HK-2 (cell line): ENCODE data around the gene PAQR4.

Experiments
- DNase-seq: peaks from one replicate; pipeline ENCODE4 v3.0.0-alpha.2; 2018; ENCODE audit not compliant: unreplicated experiment

The PAQR4 gene

GRCh38 chr16:3004781-3005284 lies 35.7 kb downstream of the PAQR4 start:
- DNase-seq, result peak; percentile 48

- DNase-seq, result no peak
Measured at GRCh38 chr16:3007059-3007956, 38.2 kb downstream of the PAQR4 start.

GRCh38 chr16:3007957-3008689 lies 39.0 kb downstream of the PAQR4 start:
- DNase-seq, result no peak

GRCh38 chr16:3008690-3009037 lies 39.5 kb downstream of the PAQR4 start:
- DNase-seq, result no peak

GRCh38 chr16:3009568-3010390 lies 40.6 kb downstream of the PAQR4 start:
- no peak for DNase-seq

- no peak for DNase-seq
Measured at GRCh38 chr16:3010510-3010909, 41.4 kb downstream of the PAQR4 start.

- no peak for DNase-seq
Measured at GRCh38 chr16:3012246-3012645, 43.1 kb downstream of the PAQR4 start.

GRCh38 chr16:3012828-3013420 lies 43.8 kb downstream of the PAQR4 start, which contains the start of gene CLDN9:
Gene CLDN9 (plus strand): TSS chr16:3012923. CDS start chr16:3013363, 440 bp downstream.
- DNase-seq, result no peak

GRCh38 chr16:3013491-3013951 lies 44.4 kb downstream of the PAQR4 start:
- no peak for DNase-seq

GRCh38 chr16:3013998-3014690 lies 45.0 kb downstream of the PAQR4 start:
- no peak for DNase-seq

GRCh38 chr16:3014971-3015370 lies 45.8 kb downstream of the PAQR4 start:
- no peak for DNase-seq

- DNase-seq, result no peak
Measured at GRCh38 chr16:3015865-3016521, 46.8 kb downstream of the PAQR4 start.

GRCh38 chr16:3017344-3017743 lies 48.2 kb downstream of the PAQR4 start:
- no peak for DNase-seq

GRCh38 chr16:3017794-3018506 lies 48.8 kb downstream of the PAQR4 start, which contains the start of gene CLDN6:
Gene CLDN6 (minus strand): TSS chr16:3018183. CDS start chr16:3016021, 2,162 bp downstream.
- DNase-seq, result no peak

- no peak for DNase-seq
Measured at GRCh38 chr16:3019594-3020246, 50.6 kb downstream of the PAQR4 start.

GRCh38 chr16:3020247-3020603 lies 51.1 kb downstream of the PAQR4 start, which contains the start of gene TNFRSF12A:
Gene TNFRSF12A (plus strand): TSS chr16:3020368. CDS start chr16:3020398, 30 bp downstream.
- peak; percentile 78 for DNase-seq

GRCh38 chr16:3020604-3021448 lies 51.7 kb downstream of the PAQR4 start:
- DNase-seq, result peak; percentile 93
